Measurements from ENCODE around the gene TMEM62.
"Not testable (repeated sequence)": the region's sequence is repeated elsewhere in the genome, so short reads cannot be mapped to it uniquely, and the experiment has no call there.

TMEM62 gene

GRCh38 chr15:43194795-43195194, 61.4 kb downstream of the TMEM62 start:
- no peak for TF ChIP-seq CTCF (IDR thresholded peaks at IDR 0.05; ENCODE audit: extremely low read depth, missing control alignments)

GRCh38 chr15:43196760-43197548, 63.6 kb downstream of the TMEM62 start:
- no peak for TF ChIP-seq CTCF (IDR thresholded peaks at IDR 0.05; ENCODE audit: extremely low read depth, missing control alignments)
- DNase-seq (ENCODE audit: low spot score), result no peak

More at GRCh38 chr15:43194795-43195194, 61.4 kb downstream of the TMEM62 start:
- DNase-seq (ENCODE audit: low spot score), result no peak

- DNase-seq (ENCODE audit: low spot score), result not testable (repeated sequence)
Observed at GRCh38 chr15:43197773-43198172, 64.4 kb downstream of the TMEM62 start.

GRCh38 chr15:43198556-43198955, 65.2 kb downstream of the TMEM62 start:
- not testable (repeated sequence) for DNase-seq (ENCODE audit: low spot score)

GRCh38 chr15:43198992-43199391, 65.6 kb downstream of the TMEM62 start:
- no peak for TF ChIP-seq CTCF (IDR thresholded peaks at IDR 0.05; ENCODE audit: extremely low read depth, missing control alignments)

GRCh38 chr15:43199945-43200488, 66.6 kb downstream of the TMEM62 start:
- TF ChIP-seq CTCF (IDR thresholded peaks at IDR 0.05; ENCODE audit: extremely low read depth, missing control alignments), result no peak
- no peak for DNase-seq (ENCODE audit: low spot score)

More at GRCh38 chr15:43198992-43199391, 65.6 kb downstream of the TMEM62 start:
- DNase-seq (ENCODE audit: low spot score), result no peak

GRCh38 chr15:43204016-43204901, 70.9 kb downstream of the TMEM62 start:
- DNase-seq (ENCODE audit: low spot score), result peak; percentile 70
- peak; percentile 49 for TF ChIP-seq CTCF (IDR thresholded peaks at IDR 0.05; ENCODE audit: extremely low read depth, missing control alignments)

- no peak for TF ChIP-seq CTCF (IDR thresholded peaks at IDR 0.05; ENCODE audit: extremely low read depth, missing control alignments)
- DNase-seq (ENCODE audit: low spot score), result no peak
Observed at GRCh38 chr15:43206054-43206453, 72.7 kb downstream of the TMEM62 start.

All from GM20000 (cell line).